Lower leg skin (tissue), 3 donors: ENCODE results near the gene CD164.

ENCODE experiments used
- CTCF ChIP-seq, 3 donors: fragments of 450-650 bp; IDR thresholded peaks; one replicate each; pipeline ENCODE4 v1.5.1; 2016; ENCODE audit warnings: antibody characterized with exemption in 3 of 3, mild to moderate bottlenecking in 3 of 3, moderate library complexity in 2 of 3
- POLR2A ChIP-seq, 2 donors: fragments of 450-650 bp; IDR thresholded peaks; one replicate each; pipeline ENCODE4 v1.6.1; 2016 to 2017; ENCODE audit warnings: antibody characterized with exemption in 2 of 2, mild to moderate bottlenecking in 1 of 2, moderate library complexity in 1 of 2

GRCh38 chr6:109374326-109374892, 7.9 kb downstream of the CD164 start:
- TF ChIP-seq CTCF (IDR thresholded peaks at IDR 0.05) = no peak
- TF ChIP-seq POLR2A (IDR thresholded peaks at IDR 0.05) = no peak
